22Rv1 (cell line): ENCODE data around the gene ARHGEF4.
"Not testable (repeated sequence)": the region's sequence is repeated elsewhere in the genome, so short reads cannot be mapped to it uniquely, and the experiment has no call there.

Experiments
- ZFX ChIP-seq: fragments of 450-650 bp; IDR thresholded peaks from 2 replicates; pipeline ENCODE4 v1.6.1; 2017; ENCODE audit warnings: antibody characterized with exemption, borderline replicate concordance
- TF ChIP-seq, protein P1 (sequence below): fragments of 450-650 bp; IDR thresholded peaks from 2 replicates; pipeline ENCODE4 v1.5.1; 2017; ENCODE audit warnings: mild to moderate bottlenecking

DNA sequence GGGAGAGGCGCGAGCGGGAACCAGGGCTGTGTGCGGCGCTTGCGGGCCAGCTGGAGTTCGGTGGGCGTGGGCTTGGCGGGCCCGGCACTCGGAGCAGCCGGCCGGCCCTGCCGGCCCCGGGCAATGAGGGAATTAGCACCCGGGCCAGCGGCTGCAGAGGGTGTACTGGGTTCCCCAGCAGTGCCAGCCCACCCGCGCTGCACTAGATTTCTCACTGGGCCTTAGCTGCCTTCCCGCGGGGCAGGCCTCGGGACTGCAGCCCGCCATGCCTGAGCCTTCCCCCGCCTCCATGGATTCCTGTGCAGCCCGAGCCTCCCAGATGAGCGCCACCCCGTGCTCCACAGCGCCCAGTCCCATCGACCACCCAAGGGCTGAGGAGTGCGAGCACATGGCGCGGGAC is 154.7 kb downstream of the ARHGEF4 start:
- TF ChIP-seq, protein P1, sequence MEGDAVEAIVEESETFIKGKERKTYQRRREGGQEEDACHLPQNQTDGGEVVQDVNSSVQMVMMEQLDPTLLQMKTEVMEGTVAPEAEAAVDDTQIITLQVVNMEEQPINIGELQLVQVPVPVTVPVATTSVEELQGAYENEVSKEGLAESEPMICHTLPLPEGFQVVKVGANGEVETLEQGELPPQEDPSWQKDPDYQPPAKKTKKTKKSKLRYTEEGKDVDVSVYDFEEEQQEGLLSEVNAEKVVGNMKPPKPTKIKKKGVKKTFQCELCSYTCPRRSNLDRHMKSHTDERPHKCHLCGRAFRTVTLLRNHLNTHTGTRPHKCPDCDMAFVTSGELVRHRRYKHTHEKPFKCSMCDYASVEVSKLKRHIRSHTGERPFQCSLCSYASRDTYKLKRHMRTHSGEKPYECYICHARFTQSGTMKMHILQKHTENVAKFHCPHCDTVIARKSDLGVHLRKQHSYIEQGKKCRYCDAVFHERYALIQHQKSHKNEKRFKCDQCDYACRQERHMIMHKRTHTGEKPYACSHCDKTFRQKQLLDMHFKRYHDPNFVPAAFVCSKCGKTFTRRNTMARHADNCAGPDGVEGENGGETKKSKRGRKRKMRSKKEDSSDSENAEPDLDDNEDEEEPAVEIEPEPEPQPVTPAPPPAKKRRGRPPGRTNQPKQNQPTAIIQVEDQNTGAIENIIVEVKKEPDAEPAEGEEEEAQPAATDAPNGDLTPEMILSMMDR: not testable (repeated sequence)
- TF ChIP-seq ZFX: not testable (repeated sequence)
